NCI-H1436 (cell line): ENCODE measurements around the gene GFPT2.

Source experiments
- DNase-seq: peaks from one replicate; lab custom pipeline; 2025; lab: John Stamatoyannopoulos, UW

The GFPT2 gene

DNA sequence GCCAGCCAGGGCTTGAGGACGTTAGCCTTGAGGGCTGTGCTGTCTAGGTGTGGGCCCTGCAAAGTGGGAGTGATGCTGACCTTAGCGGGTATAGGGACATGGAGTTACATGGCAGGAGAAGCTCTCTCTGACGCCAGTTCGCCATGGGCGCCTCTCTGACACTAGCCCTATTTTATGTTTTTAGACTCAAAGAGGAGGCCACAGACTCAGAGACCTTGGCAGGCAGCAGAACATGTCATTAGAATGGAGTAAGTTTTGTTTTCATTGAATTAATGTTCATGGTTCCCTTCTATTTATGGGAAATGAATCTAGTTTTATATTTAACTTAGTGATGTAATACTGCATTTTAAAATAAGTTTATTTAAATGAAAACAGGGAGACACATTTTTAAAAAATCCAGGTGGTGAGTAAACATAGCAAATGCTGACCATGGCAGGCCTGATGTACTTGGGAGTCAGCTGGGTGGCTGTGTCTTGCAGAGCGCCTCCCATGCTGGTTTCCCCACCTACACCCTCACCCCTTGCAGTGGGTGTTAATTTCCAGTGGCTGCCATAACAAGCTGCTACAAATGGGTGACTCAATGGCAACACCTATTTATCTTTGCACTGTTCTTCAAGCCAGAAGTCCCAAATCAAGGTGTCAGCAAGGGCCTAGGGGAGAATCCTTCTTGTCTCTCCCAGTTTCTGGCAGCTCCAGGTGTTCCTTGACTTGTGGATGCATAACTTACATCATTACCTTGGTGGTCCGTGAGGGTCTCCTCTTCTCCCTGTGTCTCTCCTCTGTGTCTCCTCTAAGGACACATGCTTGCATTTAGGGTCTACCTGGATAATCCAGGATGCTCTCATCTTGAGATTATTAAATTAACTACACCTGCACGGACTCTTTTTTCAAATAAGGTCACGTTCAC lies 25.6 kb upstream of the GFPT2 start:
- no peak for DNase-seq

DNA sequence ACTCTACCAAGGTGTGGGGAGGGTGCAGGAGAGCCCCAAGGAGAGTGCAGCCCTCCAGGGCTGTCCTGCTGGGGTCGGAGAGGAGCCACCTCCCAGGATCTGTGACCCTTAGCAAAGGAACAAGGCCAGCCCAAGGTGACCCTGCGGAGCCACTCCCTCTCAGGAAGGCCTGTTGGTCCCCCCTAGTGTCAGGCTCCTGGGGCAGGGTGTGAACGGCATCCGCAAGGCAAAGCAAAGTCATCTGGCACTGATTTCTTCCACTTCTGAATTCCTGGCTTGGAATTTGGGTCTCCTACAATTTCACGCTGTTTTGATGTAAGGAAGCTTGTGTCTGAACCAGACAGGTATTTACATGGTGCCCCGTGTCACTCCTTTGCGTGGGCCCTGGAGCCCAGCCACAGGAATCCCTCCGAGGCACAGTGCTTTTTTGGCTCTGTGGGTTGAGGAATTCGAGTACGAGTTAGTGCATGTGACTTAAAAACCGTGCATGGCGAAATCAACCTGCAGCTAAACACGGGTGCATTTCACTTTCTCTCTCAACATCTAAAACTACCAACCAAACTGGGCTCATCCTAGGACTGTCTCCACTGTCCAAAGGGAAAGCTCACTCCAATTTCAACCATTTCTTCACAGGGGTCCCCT lies 24.5 kb upstream of the GFPT2 start:
- DNase-seq: no peak

DNA sequence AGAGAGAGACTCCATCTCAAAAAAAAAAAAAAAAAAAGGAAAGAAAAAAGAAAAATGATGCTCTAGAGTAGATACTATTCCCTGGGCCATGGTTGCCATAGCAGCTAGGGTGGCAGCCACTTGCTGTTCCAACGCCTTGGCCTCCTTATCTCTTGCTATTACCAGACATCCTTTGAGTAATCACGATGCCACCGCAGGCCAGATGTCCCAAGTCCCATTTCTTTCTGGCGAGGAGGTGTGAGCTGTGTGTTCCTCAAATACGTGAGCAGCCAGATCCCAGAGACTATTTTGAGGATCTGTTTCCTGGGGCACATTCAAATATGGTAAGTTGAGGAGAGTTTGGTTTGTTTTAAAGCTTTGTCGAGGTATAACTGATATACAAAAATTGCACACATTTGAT lies 23.4 kb upstream of the GFPT2 start:
- no peak for DNase-seq

DNA sequence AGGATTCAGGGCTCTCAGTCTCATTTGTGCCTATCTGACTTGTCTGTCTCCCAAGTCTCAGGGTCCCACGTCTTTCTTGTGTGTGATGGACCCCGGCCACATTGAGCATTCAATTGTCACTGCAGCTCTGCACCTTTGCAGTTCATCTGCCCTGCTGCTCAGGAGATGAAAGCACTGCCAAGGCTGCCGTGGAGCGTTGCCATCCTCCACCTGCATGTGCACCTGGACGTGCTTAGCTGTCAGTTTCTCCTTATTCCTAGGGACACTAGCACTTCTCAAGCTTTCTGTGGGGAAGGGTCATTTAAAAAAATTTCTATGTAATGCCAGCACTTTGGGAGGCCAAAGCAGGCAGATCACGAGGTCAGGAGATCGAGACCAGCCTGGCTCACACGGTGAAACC lies 22.8 kb upstream of the GFPT2 start:
- no peak for DNase-seq

DNA sequence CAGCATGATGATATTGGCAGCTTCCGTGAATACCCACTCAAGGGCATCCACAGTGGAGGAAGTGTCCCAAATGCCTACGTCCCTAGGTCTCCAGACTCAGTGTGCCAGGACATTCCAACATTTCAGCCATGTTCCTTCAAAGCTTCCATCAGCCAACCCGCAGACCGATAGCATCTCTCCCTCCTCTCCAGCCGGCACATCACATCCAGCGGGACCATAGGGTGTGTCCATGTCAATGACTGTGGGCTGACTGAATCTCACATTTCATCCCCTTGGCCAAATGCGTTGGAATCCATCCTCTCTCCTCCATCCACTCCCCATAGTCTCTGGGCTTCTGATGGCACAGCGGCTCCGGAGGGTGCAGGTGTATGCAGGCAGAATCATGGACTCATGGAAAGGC lies 22.2 kb upstream of the GFPT2 start:
- DNase-seq: no peak

DNA sequence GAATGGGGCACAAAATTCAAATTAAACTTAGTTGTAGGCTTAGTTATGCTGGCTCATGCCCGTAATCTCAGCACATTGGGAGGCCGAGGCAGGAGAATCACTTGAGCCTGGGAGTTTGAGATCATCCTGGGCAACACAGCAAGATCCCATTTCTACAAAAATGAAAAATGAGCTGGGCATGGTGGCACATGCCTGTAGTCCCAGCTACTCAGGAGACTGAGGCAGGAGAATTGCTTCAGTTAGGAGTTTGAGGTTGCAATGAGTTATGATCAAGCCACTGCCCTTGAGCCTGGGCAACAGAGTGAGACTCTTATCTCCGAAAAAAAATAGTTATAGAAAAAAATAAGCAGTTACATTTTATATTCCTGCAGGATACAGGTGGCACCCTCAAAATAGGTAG lies 20.7 kb upstream of the GFPT2 start:
- DNase-seq: no peak

DNA sequence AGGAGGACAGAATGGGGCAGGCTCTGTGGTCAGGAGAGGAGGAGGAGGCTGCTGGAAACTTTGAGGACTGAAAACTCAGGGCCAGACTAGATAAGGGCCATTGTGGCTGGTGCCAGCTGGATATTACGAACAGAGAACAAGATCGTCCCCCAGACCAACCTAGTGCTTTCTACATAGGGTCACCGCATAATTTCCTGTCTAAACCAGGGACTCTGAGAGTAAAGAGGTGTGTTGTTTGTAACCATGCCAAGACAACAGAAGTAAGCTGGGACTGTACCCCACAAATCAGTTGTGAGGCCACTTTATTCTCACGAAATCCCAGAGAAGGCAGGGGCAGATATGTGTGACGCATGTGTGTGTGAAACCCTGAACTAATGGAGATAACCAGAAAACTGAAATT lies 20.3 kb upstream of the GFPT2 start:
- no peak for DNase-seq

DNA sequence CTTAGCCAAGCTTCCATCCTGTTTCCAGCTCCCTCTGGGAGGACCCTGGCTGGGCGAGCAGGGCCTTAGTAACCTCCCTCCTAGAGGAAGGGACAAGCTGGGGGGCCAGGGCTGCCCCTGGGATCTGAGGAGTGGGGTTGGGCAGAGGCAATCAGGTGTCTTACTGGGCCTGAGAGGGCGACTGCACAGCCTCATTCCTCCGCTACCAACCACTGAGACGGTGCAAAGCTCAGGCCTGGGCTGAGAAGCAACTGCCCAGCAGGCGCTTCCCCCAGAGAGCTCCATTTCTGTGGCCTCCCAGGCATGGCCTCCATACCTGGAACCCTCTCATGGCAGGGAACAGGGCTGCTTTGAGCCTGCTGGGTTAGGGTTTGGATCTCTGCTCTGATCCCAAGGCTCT lies 18.8 kb upstream of the GFPT2 start:
- no peak for DNase-seq

DNA sequence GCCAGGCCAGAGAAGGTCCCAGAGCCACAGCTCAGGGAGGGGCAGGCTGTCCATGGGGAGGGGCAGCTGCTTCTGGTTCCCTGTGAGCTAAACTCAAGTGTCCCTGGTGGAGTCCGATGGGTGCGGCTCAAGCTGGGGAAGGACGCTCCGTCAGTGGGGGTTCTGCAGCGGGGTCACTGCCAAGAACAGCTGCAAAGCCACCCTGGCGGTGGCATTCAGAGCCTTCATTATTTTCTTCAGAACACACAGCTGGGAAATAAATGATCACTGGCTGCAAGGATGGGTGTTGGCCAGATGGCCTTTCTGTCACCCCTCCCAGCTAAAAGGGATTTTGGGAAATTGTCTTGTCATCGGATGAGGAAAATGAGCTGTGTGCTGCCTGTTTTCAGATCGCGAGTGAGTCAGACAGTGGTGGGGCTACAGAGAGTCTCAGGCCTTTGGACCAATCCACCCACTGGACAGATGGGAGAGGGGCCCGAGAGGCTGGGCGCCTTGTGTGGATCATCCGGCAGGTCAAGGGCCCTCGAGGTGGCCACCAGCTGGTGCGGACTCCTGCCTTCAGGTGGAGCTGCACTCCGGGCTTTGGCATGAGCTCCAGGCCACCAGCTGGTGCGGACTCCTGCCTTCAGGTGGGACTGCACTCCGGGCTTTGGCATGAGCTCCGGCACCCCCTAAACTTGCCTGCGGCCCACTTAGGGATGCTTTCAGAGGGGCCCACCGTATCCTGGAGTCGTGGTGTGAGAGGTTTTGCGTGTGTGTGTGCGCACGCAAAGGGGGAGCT lies 17.9 kb upstream of the GFPT2 start:
- DNase-seq: no peak

DNA sequence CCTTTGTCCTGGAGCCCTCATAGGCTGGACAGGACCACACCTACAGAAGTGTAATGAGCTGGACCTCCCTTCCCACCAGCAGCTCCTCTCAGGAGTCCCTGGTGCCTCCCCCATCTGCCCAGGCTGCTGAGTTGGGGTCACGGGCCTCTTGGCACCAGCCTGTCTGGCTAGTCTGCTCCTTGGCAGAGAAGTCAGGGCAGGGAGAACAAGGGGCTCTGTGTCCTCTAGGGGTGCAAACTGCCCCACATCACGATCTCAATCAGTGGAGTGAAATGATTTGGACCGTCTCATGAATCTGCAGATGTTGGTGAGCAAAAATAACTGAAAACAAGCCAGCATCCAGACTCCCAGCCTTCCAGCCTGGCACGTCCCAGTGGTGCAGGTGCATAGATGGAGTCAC lies 14.9 kb upstream of the GFPT2 start:
- no peak for DNase-seq

DNA sequence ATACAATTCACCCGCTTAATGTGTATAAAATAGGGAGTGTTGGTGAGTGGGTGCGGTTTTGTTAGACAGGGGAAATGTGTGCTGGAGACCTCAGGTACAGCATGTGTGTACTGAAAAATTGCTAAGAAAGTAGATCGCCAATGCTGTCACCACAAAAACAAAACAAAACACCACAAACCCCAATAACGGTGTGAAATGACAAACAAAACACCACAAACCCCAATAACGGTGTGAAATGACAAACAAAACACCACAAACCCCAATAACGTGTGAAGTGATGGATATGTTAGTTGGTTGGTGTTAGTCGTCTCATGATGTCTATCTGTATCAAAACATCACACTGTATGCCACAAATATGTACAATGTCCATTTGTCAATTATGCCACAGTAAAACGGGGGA lies 14.2 kb upstream of the GFPT2 start:
- no peak for DNase-seq

DNA sequence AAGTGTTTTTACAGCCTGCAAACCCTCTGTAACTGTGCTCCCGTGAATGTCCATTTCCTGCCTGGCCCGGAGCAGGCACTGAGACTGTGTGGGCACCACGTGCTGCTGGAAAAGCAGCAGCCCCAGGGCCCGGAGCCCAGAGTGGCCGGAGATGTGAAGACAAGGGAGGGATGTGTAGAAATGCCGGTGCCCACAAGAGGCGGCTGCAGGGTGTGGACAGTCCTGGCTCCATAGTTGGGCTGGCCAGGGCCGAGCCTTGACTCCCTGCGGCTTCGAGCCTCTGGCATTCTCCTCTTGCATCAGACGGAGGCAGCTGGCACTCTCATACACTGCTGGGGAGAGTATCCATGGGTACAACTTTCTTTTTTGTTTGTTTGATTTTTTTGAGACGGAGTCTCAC lies 13.2 kb upstream of the GFPT2 start:
- no peak for DNase-seq

DNA sequence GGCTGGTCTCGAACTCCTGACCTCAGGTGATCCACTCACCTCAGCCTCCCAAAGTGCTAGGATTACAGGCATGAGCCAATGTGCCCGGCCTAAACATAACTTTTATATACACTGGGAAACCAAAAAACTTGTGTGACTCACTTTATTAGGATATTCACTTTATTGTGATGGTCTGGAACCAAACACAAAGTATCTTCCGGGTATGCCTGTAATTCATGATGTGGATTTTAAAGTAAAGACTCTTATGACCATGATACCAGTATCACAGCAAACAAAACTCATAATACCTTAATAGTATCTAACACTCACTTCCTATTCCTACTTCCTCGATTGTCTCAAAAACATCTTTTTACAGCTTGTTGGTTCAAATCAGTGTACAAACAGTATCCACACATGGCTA lies 12.7 kb upstream of the GFPT2 start:
- no peak for DNase-seq

DNA sequence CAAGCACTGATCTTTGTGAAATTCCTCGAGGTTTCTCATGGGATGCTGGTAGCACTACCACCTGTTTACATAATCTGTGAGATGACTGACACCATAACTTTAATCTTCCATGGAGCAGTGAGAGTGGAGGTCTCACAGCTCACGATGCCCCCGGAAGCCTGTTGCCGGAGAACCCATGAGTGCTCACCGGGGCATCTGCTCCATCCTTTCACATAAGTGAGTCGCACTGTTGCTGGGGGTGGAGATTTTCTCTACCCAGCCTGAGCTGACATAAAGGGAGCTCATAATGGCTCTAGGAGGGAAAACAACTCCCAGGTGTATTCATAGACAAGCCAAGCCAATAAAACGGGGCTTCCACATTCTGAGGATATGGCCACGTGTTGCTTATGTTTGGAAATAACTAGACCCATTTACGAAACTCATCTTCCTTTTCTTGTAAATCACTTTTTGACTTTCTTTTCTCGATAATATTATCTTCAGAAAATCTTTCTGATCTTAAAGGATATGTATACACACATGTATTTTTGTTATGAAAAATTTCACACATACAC lies 11.2 kb upstream of the GFPT2 start:
- DNase-seq: no peak

DNA sequence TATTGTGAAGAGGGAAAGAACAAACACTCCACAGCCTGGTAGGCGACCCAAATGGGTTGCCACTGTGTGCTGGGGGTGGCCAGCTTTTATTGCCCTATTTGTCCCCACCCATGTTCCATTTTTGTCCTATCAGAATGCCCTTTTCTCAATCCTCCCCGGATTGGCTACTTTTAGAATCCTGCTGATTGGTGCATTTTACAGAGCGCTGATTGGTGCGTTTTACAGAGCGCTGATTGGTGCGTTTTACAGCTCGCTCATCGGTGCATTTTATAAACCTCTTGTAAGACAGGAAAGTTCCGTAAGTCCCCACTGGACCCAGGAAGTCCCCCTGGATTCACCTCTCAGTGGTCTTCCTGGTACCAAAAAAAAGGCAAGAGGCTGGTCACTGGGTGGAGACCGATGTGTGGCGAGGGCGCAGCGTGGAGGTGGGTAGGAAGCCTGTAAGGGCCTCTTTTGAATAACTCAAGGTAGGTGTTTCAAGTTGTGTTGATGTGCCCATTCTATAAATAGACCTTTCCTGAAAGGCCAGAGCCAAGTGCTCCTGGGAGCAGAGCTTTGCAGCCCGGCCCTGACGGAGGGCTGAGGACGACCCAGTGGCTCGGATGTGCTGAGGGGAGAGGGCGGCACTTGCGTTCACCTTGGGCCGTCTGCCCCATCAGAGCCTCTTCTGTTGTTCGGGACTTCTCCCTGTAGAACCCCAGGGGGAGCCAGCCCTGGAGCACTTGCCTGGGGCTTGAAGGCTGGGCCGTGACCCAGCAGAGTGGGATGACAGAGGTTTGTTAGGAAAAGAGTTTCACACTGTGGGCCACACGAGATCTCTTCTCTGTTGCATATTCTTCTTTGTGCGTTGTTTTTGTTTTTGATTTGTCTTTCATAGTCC lies 7.2 kb upstream of the GFPT2 start:
- no peak for DNase-seq

DNA sequence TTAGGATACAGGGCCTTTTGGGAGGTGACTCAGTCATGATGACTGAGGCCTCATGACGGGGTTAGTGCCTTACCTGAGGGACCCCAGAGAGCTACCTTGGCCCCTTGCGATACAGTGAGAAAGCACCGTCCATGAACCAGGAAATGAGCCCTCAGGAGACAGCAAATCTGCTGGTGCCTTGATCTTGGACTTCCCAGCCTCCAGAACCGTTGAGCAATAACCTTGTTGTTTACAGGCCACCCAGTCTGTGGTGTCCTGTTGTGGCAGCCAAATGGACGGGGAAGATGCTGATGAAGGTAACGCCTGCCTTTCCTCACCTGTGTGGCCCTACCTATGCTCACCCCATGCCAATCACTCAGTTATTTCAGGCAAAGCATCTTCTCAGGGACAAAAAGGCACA lies 5.6 kb upstream of the GFPT2 start:
- no peak for DNase-seq

DNA sequence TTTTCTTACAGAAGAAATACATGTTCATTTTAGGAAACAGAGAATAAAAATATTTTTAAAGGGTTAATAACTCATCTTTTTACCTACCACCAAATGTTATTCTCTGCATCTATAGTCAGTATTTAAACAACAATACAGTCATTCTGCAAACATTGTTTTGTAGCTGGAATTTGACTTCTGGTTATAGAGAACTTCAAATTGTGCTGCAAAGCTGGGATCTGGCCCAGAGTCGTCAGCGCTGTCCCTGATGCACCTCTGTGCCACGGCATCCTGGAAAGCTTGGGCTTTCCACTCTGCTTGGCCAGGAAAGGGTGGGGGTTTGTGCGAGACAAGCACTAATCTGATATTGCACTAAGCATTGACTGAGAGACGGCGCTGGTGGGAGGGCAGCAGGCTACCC lies 5.0 kb upstream of the GFPT2 start:
- DNase-seq: no peak

DNA sequence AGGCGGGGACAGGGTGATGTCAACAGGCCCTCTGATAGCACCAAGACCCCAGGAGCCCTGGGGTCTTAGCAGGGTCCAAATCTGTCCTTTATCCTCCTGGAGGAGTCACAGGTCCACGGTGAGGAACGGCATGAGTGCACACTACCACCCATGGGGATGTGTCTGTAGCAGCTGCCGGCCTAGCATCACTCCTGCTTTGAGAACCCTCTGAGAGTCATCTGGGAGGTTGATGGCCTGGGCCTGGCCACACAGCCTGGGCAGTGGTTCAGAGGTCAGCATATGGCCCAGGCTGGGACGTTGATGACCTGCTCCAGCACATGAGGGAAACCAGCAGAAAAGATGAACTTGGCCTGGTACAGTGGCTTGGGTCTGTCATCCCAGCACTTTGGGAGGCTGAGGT lies 1.8 kb upstream of the GFPT2 start:
- no peak for DNase-seq

DNA sequence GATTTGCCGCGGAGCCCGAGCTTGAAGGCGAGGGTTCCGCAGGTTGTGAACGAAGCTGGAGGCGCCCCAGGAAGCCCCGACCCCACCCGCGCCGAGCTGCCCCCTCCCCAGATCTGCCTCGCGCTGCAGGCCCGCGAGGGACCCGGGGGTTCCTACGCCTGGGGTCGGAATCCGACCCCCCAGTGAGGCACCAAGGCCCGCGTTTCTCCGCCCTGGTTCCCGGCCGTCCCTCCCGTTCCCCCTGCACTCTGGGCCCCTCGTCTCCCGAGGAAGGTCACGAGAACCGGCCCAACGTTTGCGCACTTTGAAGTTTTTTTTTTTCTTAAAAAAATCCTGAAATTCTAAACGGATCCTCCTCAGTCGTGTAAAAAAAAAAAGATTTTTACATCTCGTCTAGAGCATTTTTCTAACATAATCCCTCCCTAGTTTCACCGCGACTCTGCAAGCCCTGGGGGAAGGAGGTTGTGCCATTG lies 880 bp upstream of the GFPT2 start:
- no peak for DNase-seq

DNA sequence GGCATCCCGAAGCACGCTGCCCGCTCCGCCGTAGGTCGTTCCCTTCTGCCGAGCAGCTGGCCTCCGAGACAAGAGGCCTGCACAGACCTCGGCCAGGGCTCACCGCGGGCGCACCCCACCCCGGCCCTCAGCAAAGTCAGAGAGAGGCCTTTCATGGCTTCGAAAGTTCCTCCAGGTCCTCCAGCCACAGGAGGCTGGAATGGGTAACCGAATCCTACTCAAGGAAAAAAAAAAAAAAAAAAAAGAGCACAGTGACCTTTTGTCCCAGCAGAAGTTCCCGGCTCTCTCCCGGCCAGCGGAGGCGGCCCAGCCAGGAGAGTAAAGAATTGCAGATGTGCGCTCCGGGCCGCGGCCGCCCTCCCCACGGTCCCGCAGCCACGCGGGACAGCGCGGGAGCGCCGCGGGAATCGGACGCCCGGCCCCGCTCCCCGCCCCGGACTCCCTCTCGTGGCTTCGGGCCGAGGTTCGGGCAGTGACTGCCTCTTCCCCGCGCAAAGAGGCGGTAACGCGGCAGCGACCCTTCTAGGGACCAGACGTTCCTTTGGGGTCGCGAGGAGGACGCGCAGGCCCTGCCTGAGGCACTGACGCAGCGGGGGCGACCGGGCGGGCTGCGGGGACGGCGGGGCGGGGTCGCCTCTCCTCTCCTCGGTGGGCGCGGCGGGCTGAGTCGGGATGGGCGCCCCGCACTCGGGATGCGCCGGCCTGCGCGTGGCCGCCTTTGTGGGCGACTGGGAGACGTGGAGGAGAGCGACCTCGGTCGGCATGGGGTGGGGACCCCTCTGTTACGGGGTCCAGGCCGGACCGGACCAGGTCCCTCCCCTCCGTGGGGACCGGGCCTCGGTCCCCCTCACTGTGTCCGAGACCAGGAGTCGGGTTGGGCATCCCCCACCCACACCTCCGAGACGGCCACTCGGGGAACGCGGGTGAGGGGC lies 754 bp downstream of the GFPT2 start:
- no peak for DNase-seq
